Measurements from ENCODE around the gene TRAF2. TPM values are rescaled to one million over a fixed set of nuclear protein-coding genes. Genes with fewer than 3 reads are reported as not detected.

TRAF2 gene
- total RNA-seq, 2 donors from 2014 or later: 45.9 to 55.1 TPM

- Histone ChIP-seq H3K9me3 (ENCODE audit: control insufficient read depth, low read length) (no peaks in the 10 kb centered on the region), H3K4me1 (ENCODE audit: control insufficient read depth, insufficient read depth, low read length) (peaks cover 10% of the 10 kb centered on the region), H3K36me3 (ENCODE audit: control insufficient read depth, insufficient read depth, low read length) (peaks cover 4% of the 10 kb centered on the region), H3K27ac (ENCODE audit: low read depth, low read length) (no peak overlapping the region), H3K9ac (ENCODE audit: extremely low read depth, low read length, poor library complexity, severe bottlenecking) (no peak overlapping the region), H3K4me3 (ENCODE audit: low read length) (no peak overlapping the region), H3K27me3 (ENCODE audit: control insufficient read depth, insufficient read depth, low read length, poor library complexity, severe bottlenecking) (no peaks in the 10 kb centered on the region)
- Mint-ChIP-seq H3K27me3 (ENCODE audit: insufficient read depth) (peaks cover 2% of the 10 kb centered on the region), H3K9me3 (no peaks in the 10 kb centered on the region), H3K4me3 (no peak overlapping the region), H3K4me1 (peaks cover 10% of the 10 kb centered on the region), H3K27ac (no peak overlapping the region), H3K36me3 (ENCODE audit: low read depth) (peaks cover 20% of the 10 kb centered on the region)
- 92 to 97% methylated on average over 11 to 29 of the region's 29 CpGs for WGBS, 2 experiments (ENCODE audit: insufficient coverage in 1 of 2, insufficient read length in 1 of 2)
- TF ChIP-seq, protein P1, sequence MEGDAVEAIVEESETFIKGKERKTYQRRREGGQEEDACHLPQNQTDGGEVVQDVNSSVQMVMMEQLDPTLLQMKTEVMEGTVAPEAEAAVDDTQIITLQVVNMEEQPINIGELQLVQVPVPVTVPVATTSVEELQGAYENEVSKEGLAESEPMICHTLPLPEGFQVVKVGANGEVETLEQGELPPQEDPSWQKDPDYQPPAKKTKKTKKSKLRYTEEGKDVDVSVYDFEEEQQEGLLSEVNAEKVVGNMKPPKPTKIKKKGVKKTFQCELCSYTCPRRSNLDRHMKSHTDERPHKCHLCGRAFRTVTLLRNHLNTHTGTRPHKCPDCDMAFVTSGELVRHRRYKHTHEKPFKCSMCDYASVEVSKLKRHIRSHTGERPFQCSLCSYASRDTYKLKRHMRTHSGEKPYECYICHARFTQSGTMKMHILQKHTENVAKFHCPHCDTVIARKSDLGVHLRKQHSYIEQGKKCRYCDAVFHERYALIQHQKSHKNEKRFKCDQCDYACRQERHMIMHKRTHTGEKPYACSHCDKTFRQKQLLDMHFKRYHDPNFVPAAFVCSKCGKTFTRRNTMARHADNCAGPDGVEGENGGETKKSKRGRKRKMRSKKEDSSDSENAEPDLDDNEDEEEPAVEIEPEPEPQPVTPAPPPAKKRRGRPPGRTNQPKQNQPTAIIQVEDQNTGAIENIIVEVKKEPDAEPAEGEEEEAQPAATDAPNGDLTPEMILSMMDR (conservative IDR thresholded peaks at IDR 0.05): no peak
- DNase-seq: no peak
Measured at GRCh38 chr9:136838314-136839228, 47.7 kb upstream of the TRAF2 start.

DNA sequence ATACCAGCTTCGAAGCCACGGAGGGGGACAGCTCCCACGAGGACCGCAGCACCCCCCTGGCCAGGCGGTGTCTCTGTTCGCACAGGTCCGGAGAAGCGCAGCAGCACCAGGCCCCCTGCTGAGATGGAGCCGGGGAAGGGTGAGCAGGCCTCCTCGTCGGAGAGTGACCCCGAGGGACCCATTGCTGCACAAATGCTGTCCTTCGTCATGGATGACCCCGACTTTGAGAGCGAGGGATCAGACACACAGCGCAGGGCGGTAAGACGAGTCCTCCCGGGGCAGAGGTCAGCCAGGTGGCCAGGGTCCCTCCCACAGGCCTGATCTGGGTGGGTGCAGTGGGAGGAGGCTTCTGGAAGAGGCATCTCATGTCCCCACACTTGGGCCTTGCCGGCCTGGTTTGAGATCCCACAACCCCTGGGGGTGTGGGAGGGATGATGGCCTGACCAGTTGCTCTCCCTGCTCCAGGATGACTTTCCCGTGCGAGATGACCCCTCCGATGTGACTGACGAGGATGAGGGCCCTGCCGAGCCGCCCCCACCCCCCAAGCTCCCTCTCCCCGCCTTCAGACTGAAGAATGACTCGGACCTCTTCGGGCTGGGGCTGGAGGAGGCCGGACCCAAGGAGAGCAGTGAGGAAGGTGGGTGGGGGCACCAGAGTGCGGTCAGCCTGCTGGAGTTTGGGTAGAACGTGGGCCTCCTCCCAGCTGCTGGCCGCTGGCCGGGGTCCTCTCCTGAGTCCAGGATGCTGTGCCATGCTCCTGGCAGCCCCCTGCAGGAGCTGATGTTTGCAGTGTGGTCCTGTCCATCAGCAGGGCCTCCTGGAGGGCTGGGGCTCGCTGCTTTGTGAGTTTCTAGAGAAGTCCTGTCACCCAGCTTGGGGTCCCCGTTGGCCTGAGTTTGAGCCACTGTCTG is 46.8 kb upstream of the TRAF2 start:
- TF ChIP-seq, protein P1 (conservative IDR thresholded peaks at IDR 0.05): no peak
- peak overlapping the region; percentile 44 for H3K27ac ChIP-seq (ENCODE audit: low read depth, low read length)
- no peak overlapping the region for H3K4me3 Mint-ChIP-seq
- peaks cover 12% of the 10 kb centered on the region for H3K36me3 Mint-ChIP-seq (ENCODE audit: low read depth)
- no peaks in the 10 kb centered on the region for H3K36me3 ChIP-seq (ENCODE audit: control insufficient read depth, insufficient read depth, low read length)
- H3K27ac Mint-ChIP-seq: peak overlapping the region; percentile 52
- no peak overlapping the region for H3K9ac ChIP-seq (ENCODE audit: extremely low read depth, low read length, poor library complexity, severe bottlenecking)
- H3K9me3 Mint-ChIP-seq: no peaks in the 10 kb centered on the region
- DNase-seq: no peak
- no peaks in the 10 kb centered on the region for H3K9me3 ChIP-seq (ENCODE audit: control insufficient read depth, low read length)
- peaks cover 9% of the 10 kb centered on the region for H3K27me3 Mint-ChIP-seq (ENCODE audit: insufficient read depth)
- 91 to 96% methylated on average over 13 to 36 of the region's 36 CpGs for WGBS, 2 experiments (ENCODE audit: insufficient coverage in 1 of 2, insufficient read length in 1 of 2)
- H3K4me3 ChIP-seq (ENCODE audit: low read length): no peak overlapping the region
- no peaks in the 10 kb centered on the region for H3K27me3 ChIP-seq (ENCODE audit: control insufficient read depth, insufficient read depth, low read length, poor library complexity, severe bottlenecking)
- H3K4me1 ChIP-seq (ENCODE audit: control insufficient read depth, insufficient read depth, low read length): peaks cover 10% of the 10 kb centered on the region
- peaks cover 10% of the 10 kb centered on the region for H3K4me1 Mint-ChIP-seq

DNA sequence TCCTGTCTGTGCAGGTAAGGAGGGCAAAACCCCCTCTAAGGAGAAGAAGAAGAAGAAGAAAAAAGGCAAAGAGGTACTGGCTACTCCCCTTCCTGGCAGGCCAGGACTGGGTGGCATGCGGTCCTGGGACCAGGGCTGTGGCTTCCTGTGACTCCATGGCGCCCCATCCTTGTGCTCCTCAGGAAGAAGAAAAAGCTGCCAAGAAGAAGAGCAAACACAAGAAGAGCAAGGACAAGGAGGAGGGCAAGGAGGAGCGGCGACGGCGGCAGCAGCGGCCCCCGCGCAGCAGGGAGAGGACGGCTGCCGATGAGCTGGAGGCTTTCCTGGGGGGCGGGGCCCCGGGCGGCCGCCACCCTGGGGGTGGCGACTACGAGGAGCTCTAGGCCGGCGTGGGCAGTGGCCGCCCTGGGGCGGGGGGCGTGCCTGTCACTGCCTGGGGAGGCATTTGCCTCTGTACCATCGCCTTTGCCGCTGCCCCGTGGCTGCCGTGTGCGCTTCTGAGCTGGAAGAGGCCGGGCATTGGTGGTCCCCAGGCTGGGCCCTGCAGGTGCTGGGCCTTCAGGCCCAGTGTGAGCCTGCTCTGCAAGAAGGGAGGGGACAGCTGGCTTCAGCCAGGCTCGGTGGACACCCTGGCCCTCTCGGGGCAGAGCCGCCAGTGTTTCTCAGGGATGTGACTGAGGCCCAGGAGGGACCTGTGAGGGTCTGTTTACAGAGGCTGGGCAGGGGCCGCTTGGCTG is 46.0 kb upstream of the TRAF2 start:
- Mint-ChIP-seq H3K4me1 (peaks cover 10% of the 10 kb centered on the region), H3K27me3 (ENCODE audit: insufficient read depth) (peaks cover 13% of the 10 kb centered on the region), H3K9me3 (peaks cover 2% of the 10 kb centered on the region), H3K36me3 (ENCODE audit: low read depth) (peaks cover 9% of the 10 kb centered on the region), H3K4me3 (no peak overlapping the region), H3K27ac (peak overlapping the region; percentile 33)
- peak overlapping the region; percentile 44 for H3K27ac ChIP-seq (ENCODE audit: low read depth, low read length)
- peak; percentile 55 for DNase-seq
- no peaks in the 10 kb centered on the region for H3K27me3 ChIP-seq (ENCODE audit: control insufficient read depth, insufficient read depth, low read length, poor library complexity, severe bottlenecking)
- no peak overlapping the region for H3K9ac ChIP-seq (ENCODE audit: extremely low read depth, low read length, poor library complexity, severe bottlenecking)
- peaks cover 10% of the 10 kb centered on the region for H3K4me1 ChIP-seq (ENCODE audit: control insufficient read depth, insufficient read depth, low read length)
- WGBS, 2 experiments (ENCODE audit: insufficient coverage in 1 of 2, insufficient read length in 1 of 2): 81 to 88% methylated on average over 11 to 32 of the region's 32 CpGs
- H3K4me3 ChIP-seq (ENCODE audit: low read length): no peak overlapping the region
- H3K9me3 ChIP-seq (ENCODE audit: control insufficient read depth, low read length): no peaks in the 10 kb centered on the region
- TF ChIP-seq, protein P1 (conservative IDR thresholded peaks at IDR 0.05): no peak
- no peaks in the 10 kb centered on the region for H3K36me3 ChIP-seq (ENCODE audit: control insufficient read depth, insufficient read depth, low read length)

Measured in endodermal cell (in vitro differentiated cells).